Endothelial cell (in vitro differentiated cells): ENCODE results near the gene PIGO. TPM values are rescaled to one million over a fixed set of nuclear protein-coding genes. Genes with fewer than 3 reads are reported as not detected.
A peak's percentile ranks its signal among the peaks of the same experiment; 100 is the strongest.

ENCODE experiments used
- DNase-seq: peaks from one replicate; pipeline ENCODE4 v3.0.0; 2021; ENCODE audit warnings: low spot score
- H3K27ac Mint-ChIP-seq: one replicate; pipeline ENCODE4 v1.8.0; 2021; ENCODE audit warnings: mixed read lengths, inconsistent platforms; ENCODE audit not compliant: unreplicated experiment
- H3K27me3 Mint-ChIP-seq: one replicate; pipeline ENCODE4 v1.8.0; 2021; ENCODE audit warnings: mild to moderate bottlenecking, moderate library complexity, mixed read lengths, inconsistent platforms; ENCODE audit not compliant: unreplicated experiment
- H3K36me3 Mint-ChIP-seq: one replicate; pipeline ENCODE4 v1.8.0; 2021; ENCODE audit warnings: mild to moderate bottlenecking, low read depth, mixed read lengths, inconsistent platforms; ENCODE audit not compliant: unreplicated experiment
- H3K4me1 Mint-ChIP-seq: one replicate; pipeline ENCODE4 v1.8.0; 2021; ENCODE audit warnings: mild to moderate bottlenecking, mixed read lengths, inconsistent platforms; ENCODE audit not compliant: unreplicated experiment
- H3K4me3 Mint-ChIP-seq: one replicate; pipeline ENCODE4 v1.8.0; 2021; ENCODE audit warnings: mild to moderate bottlenecking, mixed read lengths, inconsistent platforms; ENCODE audit not compliant: unreplicated experiment
- H3K9me3 Mint-ChIP-seq: one replicate; pipeline ENCODE4 v1.8.0; 2021; ENCODE audit warnings: mixed read lengths, inconsistent platforms; ENCODE audit not compliant: unreplicated experiment
- CTCF ChIP-seq: fragments of 200-600 bp; sonication (generic); IDR thresholded peaks from one replicate; pipeline ENCODE4 v1.5.0; 2021; ENCODE audit warnings: antibody characterized with exemption; ENCODE audit not compliant: unreplicated experiment
- total RNA-seq: library from RNA; stranded (reverse); fragmentation: NEBNext Ultra II Directional; extraction: Animal tissue kit (Norgen Biotek cat#: 25700); gene quantifications from one replicate; pipeline ENCODE4 v1.2.1, GENCODE V29; 2021; ENCODE audit not compliant: unreplicated experiment

PIGO gene
- total RNA-seq, 1 donor from 2014 or later: 20.3 TPM

- DNase-seq: no peak
- Mint-ChIP-seq H3K27ac (no peak overlapping the region), H3K27me3 (peaks cover 9% of the 10 kb centered on the region), H3K4me3 (no peak overlapping the region), H3K9me3 (no peaks in the 10 kb centered on the region), H3K4me1 (peaks cover under 1% of the 10 kb centered on the region), H3K36me3 (peaks cover 15% of the 10 kb centered on the region)
- TF ChIP-seq CTCF: no peak
Observed at GRCh38 chr9:35085078-35085477, 11.3 kb downstream of the PIGO start.

- TF ChIP-seq CTCF: no peak
- Mint-ChIP-seq H3K4me1 (peaks cover 17% of the 10 kb centered on the region), H3K36me3 (peaks cover 3% of the 10 kb centered on the region), H3K4me3 (peak within 1 kb of the TSS; percentile 96), H3K27me3 (peaks cover 9% of the 10 kb centered on the region), H3K27ac (peak within 1 kb of the TSS; percentile 87), H3K9me3 (no peaks in the 10 kb centered on the region)
- peak; percentile 85 for DNase-seq
Observed at GRCh38 chr9:35079426-35080341, 16.7 kb downstream of the PIGO start, which contains the start of gene FANCG. FANCG (minus strand) TSS chr9:35079942; CDS start chr9:35079524, 418 bp downstream.

GRCh38 chr9:35079041-35079425, 17.4 kb downstream of the PIGO start:
- Mint-ChIP-seq H3K27me3 (peaks cover 9% of the 10 kb centered on the region), H3K4me3 (peak overlapping the region; percentile 96), H3K36me3 (peaks cover 3% of the 10 kb centered on the region), H3K27ac (peak overlapping the region; percentile 36), H3K4me1 (peaks cover 17% of the 10 kb centered on the region), H3K9me3 (no peaks in the 10 kb centered on the region)
- DNase-seq: no peak
- no peak for TF ChIP-seq CTCF

GRCh38 chr9:35078066-35078465, 18.3 kb downstream of the PIGO start:
- TF ChIP-seq CTCF: no peak
- Mint-ChIP-seq H3K4me3 (peak overlapping the region; percentile 96), H3K4me1 (peaks cover 18% of the 10 kb centered on the region), H3K27me3 (peaks cover 9% of the 10 kb centered on the region), H3K9me3 (no peaks in the 10 kb centered on the region), H3K27ac (peak overlapping the region; percentile 57), H3K36me3 (peaks cover 9% of the 10 kb centered on the region)
- DNase-seq: no peak

GRCh38 chr9:35076848-35077247, 19.5 kb downstream of the PIGO start:
- peaks cover 17% of the 10 kb centered on the region for H3K27me3 Mint-ChIP-seq
- no peak overlapping the region for H3K4me3 Mint-ChIP-seq
- TF ChIP-seq CTCF: no peak
- peaks cover 19% of the 10 kb centered on the region for H3K4me1 Mint-ChIP-seq
- no peak for DNase-seq
- no peaks in the 10 kb centered on the region for H3K9me3 Mint-ChIP-seq
- peaks cover 9% of the 10 kb centered on the region for H3K36me3 Mint-ChIP-seq
- H3K27ac Mint-ChIP-seq: no peak overlapping the region
